ENCODE results near the gene TULP4.

GRCh38 chr6:158531970-158532369 lies 219.7 kb downstream of the TULP4 start:
- no peak for TF ChIP-seq POLR2A (IDR thresholded peaks at IDR 0.05; ENCODE audit: control extremely low read depth in 1 of 2, low read depth in 2 of 2, low read length in 2 of 2)
- no peak for TF ChIP-seq EP300 (IDR thresholded peaks at IDR 0.05; ENCODE audit: borderline replicate concordance in 1 of 2, low read depth in 2 of 2, low read length in 2 of 2)
- TF ChIP-seq RFX5 (IDR thresholded peaks at IDR 0.05; ENCODE audit: borderline replicate concordance, low read depth, low read length), result no peak
- TF ChIP-seq CBX5 (IDR thresholded peaks at IDR 0.05; ENCODE audit: low read depth, low read length), result no peak
- no peak for TF ChIP-seq MAFK (IDR thresholded peaks at IDR 0.05; ENCODE audit: low read depth, low read length)
- TF ChIP-seq ZNF274 (IDR thresholded peaks at IDR 0.05; ENCODE audit: borderline replicate concordance, extremely low read depth, low read length), result no peak
- TF ChIP-seq POU5F1 (IDR thresholded peaks at IDR 0.05; ENCODE audit: low read depth, low read length), result no peak
- no peak for TF ChIP-seq POLR2AphosphoS5 (IDR thresholded peaks at IDR 0.05; ENCODE audit: low read depth, low read length)
- no peak for TF ChIP-seq NRF1 (IDR thresholded peaks at IDR 0.05; ENCODE audit: low read depth, low read length)
- TF ChIP-seq SUZ12 (IDR thresholded peaks at IDR 0.05; ENCODE audit: low read length), result no peak
- no peak for TF ChIP-seq CTCF (IDR thresholded peaks at IDR 0.05; ENCODE audit: control extremely low read depth in 1 of 3, insufficient read depth in 1 of 3, low read depth in 1 of 3, low read length in 3 of 3)
- no peak for TF ChIP-seq TAF7 (optimal IDR thresholded peaks at IDR 0.05; ENCODE audit: borderline replicate concordance, low read depth, low read length)
- TF ChIP-seq TCF12 (IDR thresholded peaks at IDR 0.05; ENCODE audit: low read depth, low read length), result no peak
- no peak for TF ChIP-seq RNF2 (IDR thresholded peaks at IDR 0.05; ENCODE audit: borderline replicate concordance, low read depth, low read length, missing control alignments, poor library complexity, severe bottlenecking)
